DND-41 (cell line): ENCODE results near the gene BTN2A1.

Experiments
- EZH2 ChIP-seq: IDR thresholded peaks from 3 replicates; pipeline ENCODE4 v1.6.1; 2012; ENCODE audit warnings: borderline replicate concordance, low read depth, mild to moderate bottlenecking, moderate library complexity, low read length, inconsistent platforms; ENCODE audit not compliant: severe bottlenecking
- TF ChIP-seq, protein P1 (sequence below): IDR thresholded peaks from 2 replicates; pipeline ENCODE4 v1.5.1; 2012; ENCODE audit warnings: borderline replicate concordance, low read length, moderate library complexity, mild to moderate bottlenecking; ENCODE audit not compliant: poor library complexity, severe bottlenecking; ENCODE audit errors: extremely low read depth

DNA sequence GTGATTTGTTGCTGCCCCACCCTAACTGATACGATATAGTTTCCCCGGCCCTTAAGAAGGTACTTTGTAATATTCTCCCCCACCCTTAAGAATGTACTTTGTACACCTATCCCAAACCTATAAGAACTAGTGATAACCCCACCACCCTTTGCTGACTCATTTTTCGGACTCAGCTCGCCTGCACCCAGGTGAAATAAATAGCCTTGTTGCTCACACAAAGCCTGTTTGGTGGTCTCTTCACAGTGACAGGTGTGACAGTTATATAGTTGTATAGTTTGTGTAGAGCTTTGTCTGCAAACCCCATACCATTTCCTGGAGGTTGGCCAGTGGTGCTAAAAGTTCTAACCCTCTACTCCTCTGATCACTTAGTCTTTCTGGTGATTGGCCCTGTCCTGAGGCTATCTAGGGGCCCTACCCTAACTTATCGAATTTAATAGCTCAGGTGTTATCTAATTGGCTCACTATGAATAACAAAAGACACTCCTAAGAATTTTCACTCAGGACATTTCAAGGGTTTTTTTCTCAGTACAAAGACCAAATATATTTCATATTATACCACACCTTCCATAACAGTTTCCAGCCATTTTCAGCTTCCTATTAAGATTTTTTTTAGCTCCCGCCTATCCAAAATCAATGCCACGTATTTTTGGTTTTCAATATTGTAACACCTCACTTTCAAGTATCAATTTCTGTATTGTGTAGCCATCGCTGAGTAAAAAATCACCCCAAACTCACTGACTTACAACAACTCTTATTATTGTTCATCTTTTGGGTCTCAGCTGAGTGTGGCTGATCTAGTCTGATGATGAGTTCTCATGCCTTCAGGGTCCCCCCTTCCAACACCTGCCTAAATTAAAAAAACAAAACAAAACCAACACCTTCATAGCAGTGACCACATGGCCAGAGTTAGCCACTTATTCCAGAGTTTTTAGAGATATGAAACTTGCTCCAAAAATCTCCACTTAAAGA, 32.5 kb downstream of the BTN2A1 start:
- TF ChIP-seq, protein P1, sequence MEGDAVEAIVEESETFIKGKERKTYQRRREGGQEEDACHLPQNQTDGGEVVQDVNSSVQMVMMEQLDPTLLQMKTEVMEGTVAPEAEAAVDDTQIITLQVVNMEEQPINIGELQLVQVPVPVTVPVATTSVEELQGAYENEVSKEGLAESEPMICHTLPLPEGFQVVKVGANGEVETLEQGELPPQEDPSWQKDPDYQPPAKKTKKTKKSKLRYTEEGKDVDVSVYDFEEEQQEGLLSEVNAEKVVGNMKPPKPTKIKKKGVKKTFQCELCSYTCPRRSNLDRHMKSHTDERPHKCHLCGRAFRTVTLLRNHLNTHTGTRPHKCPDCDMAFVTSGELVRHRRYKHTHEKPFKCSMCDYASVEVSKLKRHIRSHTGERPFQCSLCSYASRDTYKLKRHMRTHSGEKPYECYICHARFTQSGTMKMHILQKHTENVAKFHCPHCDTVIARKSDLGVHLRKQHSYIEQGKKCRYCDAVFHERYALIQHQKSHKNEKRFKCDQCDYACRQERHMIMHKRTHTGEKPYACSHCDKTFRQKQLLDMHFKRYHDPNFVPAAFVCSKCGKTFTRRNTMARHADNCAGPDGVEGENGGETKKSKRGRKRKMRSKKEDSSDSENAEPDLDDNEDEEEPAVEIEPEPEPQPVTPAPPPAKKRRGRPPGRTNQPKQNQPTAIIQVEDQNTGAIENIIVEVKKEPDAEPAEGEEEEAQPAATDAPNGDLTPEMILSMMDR: no peak
- TF ChIP-seq EZH2: no peak
